GM23338 (cell line): ENCODE data around the gene CSGALNACT2. TPM values are rescaled to one million over a fixed set of nuclear protein-coding genes. Genes with fewer than 3 reads are reported as not detected.

Experiments
- ATAC-seq: fragments of 200-7000 bp; cut with Tn5 transposase; 3 replicates; pipeline ENCODE4 v1.9.1; 2020
- DNase-seq: peaks from one replicate; pipeline ENCODE4 v3.0.0-alpha.2; 2015; ENCODE audit warnings: low spot score
- H2AFZ ChIP-seq: fragments of 200-600 bp; sonication (generic); 2 replicates; pipeline ENCODE4 v1.8.0; 2016; ENCODE audit warnings: antibody characterized with exemption, mild to moderate bottlenecking, moderate library complexity
- H3F3A ChIP-seq: fragments of 200-600 bp; sonication (generic); replicated peaks from 2 replicates; pipeline ENCODE4 v1.8.0; 2017; ENCODE audit warnings: antibody characterized with exemption, mixed run types, low read depth
- H3K27ac ChIP-seq: fragments of 200-600 bp; sonication (generic); 2 replicates; pipeline ENCODE4 v1.6.1; 2016; ENCODE audit warnings: low read depth
- H3K27me3 ChIP-seq: fragments of 200-600 bp; sonication (generic); 2 replicates; pipeline ENCODE4 v1.8.0; 2016; ENCODE audit warnings: mild to moderate bottlenecking, mixed run types, moderate library complexity; ENCODE audit not compliant: insufficient read depth
- H3K36me3 ChIP-seq: fragments of 200-600 bp; sonication (generic); 2 replicates; pipeline ENCODE4 v1.8.0; 2016; ENCODE audit warnings: mild to moderate bottlenecking; ENCODE audit not compliant: insufficient read depth
- H3K4me1 ChIP-seq: fragments of 200-600 bp; sonication (generic); 2 replicates; pipeline ENCODE4 v1.8.0; 2016; ENCODE audit warnings: mild to moderate bottlenecking, moderate library complexity; ENCODE audit not compliant: insufficient read depth
- H3K4me2 ChIP-seq: fragments of 200-600 bp; sonication (generic); 2 replicates; pipeline ENCODE4 v1.7.1; 2017; ENCODE audit warnings: mixed run types
- H3K4me3 ChIP-seq: fragments of 200-600 bp; sonication (generic); 2 replicates; pipeline ENCODE4 v1.6.1; 2016; ENCODE audit warnings: mixed run types
- H3K79me2 ChIP-seq: fragments of 200-600 bp; sonication (generic); replicated peaks from 2 replicates; pipeline ENCODE4 v1.8.0; 2017; ENCODE audit warnings: mild to moderate bottlenecking; ENCODE audit not compliant: insufficient read depth
- H3K9me2 ChIP-seq: fragments of 200-600 bp; sonication (generic); 2 replicates; pipeline ENCODE4 v1.8.0; 2017; ENCODE audit not compliant: insufficient read depth
- H4K20me1 ChIP-seq: fragments of 200-600 bp; sonication (generic); replicated peaks from 2 replicates; pipeline ENCODE4 v1.8.0; 2017; ENCODE audit warnings: mild to moderate bottlenecking; ENCODE audit not compliant: insufficient read depth
- H3K27ac Mint-ChIP-seq: 2 replicates; pipeline ENCODE4 v1.8.0; 2020; ENCODE audit warnings: inconsistent platforms, mild to moderate bottlenecking, moderate library complexity, mixed read lengths
- H3K27me3 Mint-ChIP-seq: 3 replicates; pipeline ENCODE4 v1.8.0; 2022; ENCODE audit warnings: low read depth, mild to moderate bottlenecking, moderate library complexity, mixed read lengths, inconsistent platforms; ENCODE audit not compliant: insufficient read depth, poor library complexity
- H3K36me3 Mint-ChIP-seq: 3 replicates; pipeline ENCODE4 v1.8.0; 2021; ENCODE audit warnings: low read depth, mild to moderate bottlenecking, inconsistent platforms, moderate library complexity, mixed read lengths
- H3K4me1 Mint-ChIP-seq: 3 replicates; pipeline ENCODE4 v1.8.0; 2020; ENCODE audit warnings: mild to moderate bottlenecking, inconsistent platforms, mixed read lengths
- H3K4me3 Mint-ChIP-seq: 3 replicates; pipeline ENCODE4 v1.8.0; 2021; ENCODE audit warnings: moderate library complexity, mild to moderate bottlenecking, inconsistent platforms, mixed read lengths
- H3K9me3 Mint-ChIP-seq: 3 replicates; pipeline ENCODE4 v1.8.0; 2020; ENCODE audit warnings: moderate library complexity, mild to moderate bottlenecking, inconsistent platforms, mixed read lengths
- CREB1 ChIP-seq: fragments of 250-450 bp; sonication (Bioruptor Pico); IDR thresholded peaks from 2 replicates; pipeline ENCODE4 v1.5.0; 2020; ENCODE audit warnings: low read depth, mild to moderate bottlenecking, moderate library complexity
- EZH2 ChIP-seq: fragments of 200-600 bp; sonication (generic); IDR thresholded peaks from one replicate; pipeline ENCODE4 v1.8.0; 2017; ENCODE audit warnings: antibody characterized with exemption, mild to moderate bottlenecking, low read depth; ENCODE audit not compliant: unreplicated experiment
- EZH2phosphoT487 ChIP-seq: fragments of 200-600 bp; sonication (generic); IDR thresholded peaks from one replicate; pipeline ENCODE4 v1.8.1; 2018; ENCODE audit warnings: antibody characterized with exemption; ENCODE audit not compliant: unreplicated experiment
- JUNB ChIP-seq: IDR thresholded peaks from one replicate; pipeline ENCODE4 v1.6.1; 2016; ENCODE audit warnings: antibody characterized with exemption; ENCODE audit not compliant: unreplicated experiment
- NANOG ChIP-seq: IDR thresholded peaks from 2 replicates; pipeline ENCODE4 v1.6.1; 2016; ENCODE audit warnings: antibody characterized with exemption, borderline replicate concordance
- POLR2AphosphoS5 ChIP-seq: IDR thresholded peaks from 2 replicates; pipeline ENCODE4 v1.6.1; 2016; ENCODE audit warnings: antibody characterized with exemption, low read depth
- STAT1 ChIP-seq: IDR thresholded peaks from one replicate; pipeline ENCODE4 v1.6.1; 2016; ENCODE audit warnings: antibody characterized with exemption; ENCODE audit not compliant: unreplicated experiment
- ZNF114 ChIP-seq: fragments of 250-450 bp; sonication (Bioruptor Pico); IDR thresholded peaks from 2 replicates; pipeline ENCODE4 v1.5.0; 2020; ENCODE audit warnings: mild to moderate bottlenecking, moderate library complexity
- ZNF331 ChIP-seq: fragments of 250-450 bp; sonication (Bioruptor Pico); IDR thresholded peaks from 2 replicates; pipeline ENCODE4 v1.5.0; 2020; ENCODE audit warnings: low read depth, mild to moderate bottlenecking, moderate library complexity
- polyA plus RNA-seq: library from polyadenylated mRNA; unstranded; fragments of >200 nt; fragmentation: Nextera tagmentation; extraction: Ambion mirVana; gene quantifications from 2 replicates; pipeline ENCODE4 v1.2.1, GENCODE V29; 2016
- total RNA-seq: library from RNA; depleted of rRNA; stranded (reverse); fragments of >200 nt; shearing (Covaris generic); gene quantifications from 2 replicates; pipeline ENCODE4 v1.2.3, GENCODE V29; 2014
- TF ChIP-seq, protein P1 (sequence below): fragments of 250-450 bp; sonication (Bioruptor Pico); IDR thresholded peaks from 2 replicates; pipeline ENCODE4 v1.5.0; 2020; ENCODE audit warnings: mild to moderate bottlenecking, moderate library complexity
- TF ChIP-seq, protein P2 (sequence below): IDR thresholded peaks from 2 replicates; pipeline ENCODE4 v1.6.1; 2016; ENCODE audit warnings: antibody characterized with exemption
- TF ChIP-seq, protein P3 (sequence below), 2 experiments: fragments of 200-600 bp in 1 of 2; sonication (generic) in 1 of 2; conservative IDR thresholded peaks; 2 replicates each; pipeline versions ENCODE4 v1.5.1 to v1.6.1; 2016 to 2017; ENCODE audit warnings: antibody characterized with exemption in 2 of 2, low read depth in 2 of 2, mild to moderate bottlenecking in 2 of 2, moderate library complexity in 1 of 2

CSGALNACT2 gene
- total and polyA plus RNA-seq, 2 experiments from 2014 or later: 3.0 to 4.6 TPM

DNA sequence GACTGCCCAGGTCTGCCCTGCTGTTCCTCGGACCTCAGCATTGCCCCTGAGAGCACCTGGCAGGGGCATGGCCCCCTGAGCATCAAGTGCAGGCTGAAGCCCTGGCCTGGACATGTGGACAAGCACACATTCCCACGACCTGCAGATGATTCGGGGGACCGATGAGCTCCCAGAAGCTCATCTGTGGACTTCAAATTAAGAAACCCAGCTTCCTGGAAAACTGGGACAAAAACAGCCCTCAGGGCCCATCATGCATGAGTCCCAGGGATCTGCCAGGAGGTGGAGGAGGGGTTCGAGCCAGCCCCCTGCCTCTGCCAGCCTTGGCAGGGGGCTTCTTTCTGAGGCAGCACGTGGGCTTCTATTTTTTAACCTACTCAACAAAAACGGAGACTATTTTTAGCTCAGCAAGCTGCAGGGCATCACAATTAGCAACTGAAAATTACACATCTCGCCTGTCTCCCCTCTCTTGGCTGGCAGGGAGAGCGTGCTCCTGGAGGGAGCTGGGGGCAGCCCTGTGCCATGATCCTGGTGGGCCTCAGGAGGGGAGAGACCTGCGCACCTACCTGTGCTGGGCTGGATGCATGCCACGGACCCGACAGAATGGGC lies 76.8 kb downstream of the CSGALNACT2 start:
- Mint-ChIP-seq H3K4me1 (peaks cover 2% of the 10 kb centered on the region; the same call in 2 of the 3 replicates), H3K9me3 (no peaks in the 10 kb centered on the region), H3K27me3 (peaks cover 8% of the 10 kb centered on the region), H3K27ac (no peak overlapping the region), H3K4me3 (no peak overlapping the region), H3K36me3 (no peaks in the 10 kb centered on the region)
- Histone ChIP-seq H3K4me2 (no peak overlapping the region), H2AFZ (no peak overlapping the region), H3K36me3 (no peaks in the 10 kb centered on the region), H3K4me1 (no peaks in the 10 kb centered on the region), H3F3A (no peaks in the 10 kb centered on the region), H3K4me3 (no peak overlapping the region), H3K79me2 (no peaks in the 10 kb centered on the region), H3K9me2 (no peaks in the 10 kb centered on the region), H3K27ac (no peak overlapping the region), H4K20me1 (no peaks in the 10 kb centered on the region), H3K27me3 (no peaks in the 10 kb centered on the region)
- TF ChIP-seq EZH2phosphoT487 (no peak), NANOG (no peak)
- DNase-seq (no peak), ATAC-seq (no peak)

DNA sequence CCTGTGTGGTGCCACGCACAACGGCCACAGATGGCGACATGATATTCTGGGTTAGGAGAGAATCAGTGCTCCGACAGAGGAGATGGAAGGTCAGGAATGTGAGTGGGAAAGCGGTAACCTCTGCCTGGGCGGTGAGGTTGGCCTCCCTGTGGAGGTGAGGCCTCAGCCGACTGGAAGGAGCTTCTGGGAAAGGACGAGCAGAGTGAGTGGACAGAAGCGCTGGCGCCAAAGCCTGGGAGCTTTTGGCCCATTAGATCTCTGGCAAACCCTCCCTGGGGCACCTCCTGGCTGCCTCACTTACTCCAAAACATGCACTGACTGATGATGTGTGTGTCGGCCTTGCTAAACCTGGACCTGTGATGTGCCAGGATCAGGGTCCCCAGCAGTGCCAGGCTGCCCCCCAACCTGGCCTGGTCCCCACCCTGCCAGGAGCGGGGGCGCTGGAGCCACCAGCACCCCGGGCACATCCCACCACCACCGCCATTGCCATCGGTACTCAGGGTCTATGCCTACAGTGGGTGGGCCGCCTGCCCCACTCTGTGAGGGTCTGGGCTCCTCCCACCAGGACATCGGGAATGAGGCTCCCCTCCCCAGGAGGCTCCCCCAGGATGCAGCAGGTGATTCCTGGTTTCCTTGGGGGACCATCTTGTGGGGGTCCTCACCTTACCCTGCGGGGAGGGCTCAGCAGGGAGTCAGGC lies 77.7 kb downstream of the CSGALNACT2 start:
- ATAC-seq: no peak; the same call in 2 of the 3 replicates
- Mint-ChIP-seq H3K27ac (no peak overlapping the region), H3K36me3 (no peaks in the 10 kb centered on the region)
- TF ChIP-seq STAT1 (no peak), EZH2phosphoT487 (no peak), EZH2 (no peak), CREB1 (CRISPR knock-in tag) (no peak), POLR2AphosphoS5 (no peak), ZNF114 (CRISPR knock-in tag) (no peak), JUNB (no peak), NANOG (no peak), ZNF331 (CRISPR knock-in tag) (no peak)
- TF ChIP-seq, protein P1, sequence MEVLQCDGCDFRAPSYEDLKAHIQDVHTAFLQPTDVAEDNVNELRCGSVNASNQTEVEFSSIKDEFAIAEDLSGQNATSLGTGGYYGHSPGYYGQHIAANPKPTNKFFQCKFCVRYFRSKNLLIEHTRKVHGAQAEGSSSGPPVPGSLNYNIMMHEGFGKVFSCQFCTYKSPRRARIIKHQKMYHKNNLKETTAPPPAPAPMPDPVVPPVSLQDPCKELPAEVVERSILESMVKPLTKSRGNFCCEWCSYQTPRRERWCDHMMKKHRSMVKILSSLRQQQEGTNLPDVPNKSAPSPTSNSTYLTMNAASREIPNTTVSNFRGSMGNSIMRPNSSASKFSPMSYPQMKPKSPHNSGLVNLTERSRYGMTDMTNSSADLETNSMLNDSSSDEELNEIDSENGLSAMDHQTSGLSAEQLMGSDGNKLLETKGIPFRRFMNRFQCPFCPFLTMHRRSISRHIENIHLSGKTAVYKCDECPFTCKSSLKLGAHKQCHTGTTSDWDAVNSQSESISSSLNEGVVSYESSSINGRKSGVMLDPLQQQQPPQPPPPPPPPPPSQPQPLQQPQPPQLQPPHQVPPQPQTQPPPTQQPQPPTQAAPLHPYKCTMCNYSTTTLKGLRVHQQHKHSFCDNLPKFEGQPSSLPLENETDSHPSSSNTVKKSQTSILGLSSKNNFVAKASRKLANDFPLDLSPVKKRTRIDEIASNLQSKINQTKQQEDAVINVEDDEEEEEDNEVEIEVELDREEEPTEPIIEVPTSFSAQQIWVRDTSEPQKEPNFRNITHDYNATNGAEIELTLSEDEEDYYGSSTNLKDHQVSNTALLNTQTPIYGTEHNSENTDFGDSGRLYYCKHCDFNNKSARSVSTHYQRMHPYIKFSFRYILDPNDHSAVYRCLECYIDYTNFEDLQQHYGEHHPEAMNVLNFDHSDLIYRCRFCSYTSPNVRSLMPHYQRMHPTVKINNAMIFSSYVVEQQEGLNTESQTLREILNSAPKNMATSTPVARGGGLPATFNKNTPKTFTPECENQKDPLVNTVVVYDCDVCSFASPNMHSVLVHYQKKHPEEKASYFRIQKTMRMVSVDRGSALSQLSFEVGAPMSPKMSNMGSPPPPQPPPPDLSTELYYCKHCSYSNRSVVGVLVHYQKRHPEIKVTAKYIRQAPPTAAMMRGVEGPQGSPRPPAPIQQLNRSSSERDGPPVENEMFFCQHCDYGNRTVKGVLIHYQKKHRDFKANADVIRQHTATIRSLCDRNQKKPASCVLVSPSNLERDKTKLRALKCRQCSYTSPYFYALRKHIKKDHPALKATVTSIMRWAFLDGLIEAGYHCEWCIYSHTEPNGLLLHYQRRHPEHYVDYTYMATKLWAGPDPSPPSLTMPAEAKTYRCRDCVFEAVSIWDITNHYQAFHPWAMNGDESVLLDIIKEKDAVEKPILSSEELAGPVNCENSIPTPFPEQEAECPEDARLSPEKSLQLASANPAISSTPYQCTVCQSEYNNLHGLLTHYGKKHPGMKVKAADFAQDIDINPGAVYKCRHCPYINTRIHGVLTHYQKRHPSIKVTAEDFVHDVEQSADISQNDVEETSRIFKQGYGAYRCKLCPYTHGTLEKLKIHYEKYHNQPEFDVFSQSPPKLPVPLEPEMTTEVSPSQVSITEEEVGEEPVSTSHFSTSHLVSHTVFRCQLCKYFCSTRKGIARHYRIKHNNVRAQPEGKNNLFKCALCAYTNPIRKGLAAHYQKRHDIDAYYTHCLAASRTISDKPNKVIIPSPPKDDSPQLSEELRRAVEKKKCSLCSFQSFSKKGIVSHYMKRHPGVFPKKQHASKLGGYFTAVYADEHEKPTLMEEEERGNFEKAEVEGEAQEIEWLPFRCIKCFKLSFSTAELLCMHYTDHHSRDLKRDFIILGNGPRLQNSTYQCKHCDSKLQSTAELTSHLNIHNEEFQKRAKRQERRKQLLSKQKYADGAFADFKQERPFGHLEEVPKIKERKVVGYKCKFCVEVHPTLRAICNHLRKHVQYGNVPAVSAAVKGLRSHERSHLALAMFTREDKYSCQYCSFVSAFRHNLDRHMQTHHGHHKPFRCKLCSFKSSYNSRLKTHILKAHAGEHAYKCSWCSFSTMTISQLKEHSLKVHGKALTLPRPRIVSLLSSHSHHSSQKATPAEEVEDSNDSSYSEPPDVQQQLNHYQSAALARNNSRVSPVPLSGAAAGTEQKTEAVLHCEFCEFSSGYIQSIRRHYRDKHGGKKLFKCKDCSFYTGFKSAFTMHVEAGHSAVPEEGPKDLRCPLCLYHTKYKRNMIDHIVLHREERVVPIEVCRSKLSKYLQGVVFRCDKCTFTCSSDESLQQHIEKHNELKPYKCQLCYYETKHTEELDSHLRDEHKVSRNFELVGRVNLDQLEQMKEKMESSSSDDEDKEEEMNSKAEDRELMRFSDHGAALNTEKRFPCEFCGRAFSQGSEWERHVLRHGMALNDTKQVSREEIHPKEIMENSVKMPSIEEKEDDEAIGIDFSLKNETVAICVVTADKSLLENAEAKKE (CRISPR knock-in tag): no peak
- TF ChIP-seq, protein P2, sequence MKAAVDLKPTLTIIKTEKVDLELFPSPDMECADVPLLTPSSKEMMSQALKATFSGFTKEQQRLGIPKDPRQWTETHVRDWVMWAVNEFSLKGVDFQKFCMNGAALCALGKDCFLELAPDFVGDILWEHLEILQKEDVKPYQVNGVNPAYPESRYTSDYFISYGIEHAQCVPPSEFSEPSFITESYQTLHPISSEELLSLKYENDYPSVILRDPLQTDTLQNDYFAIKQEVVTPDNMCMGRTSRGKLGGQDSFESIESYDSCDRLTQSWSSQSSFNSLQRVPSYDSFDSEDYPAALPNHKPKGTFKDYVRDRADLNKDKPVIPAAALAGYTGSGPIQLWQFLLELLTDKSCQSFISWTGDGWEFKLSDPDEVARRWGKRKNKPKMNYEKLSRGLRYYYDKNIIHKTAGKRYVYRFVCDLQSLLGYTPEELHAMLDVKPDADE: no peak
- TF ChIP-seq, protein P3, sequence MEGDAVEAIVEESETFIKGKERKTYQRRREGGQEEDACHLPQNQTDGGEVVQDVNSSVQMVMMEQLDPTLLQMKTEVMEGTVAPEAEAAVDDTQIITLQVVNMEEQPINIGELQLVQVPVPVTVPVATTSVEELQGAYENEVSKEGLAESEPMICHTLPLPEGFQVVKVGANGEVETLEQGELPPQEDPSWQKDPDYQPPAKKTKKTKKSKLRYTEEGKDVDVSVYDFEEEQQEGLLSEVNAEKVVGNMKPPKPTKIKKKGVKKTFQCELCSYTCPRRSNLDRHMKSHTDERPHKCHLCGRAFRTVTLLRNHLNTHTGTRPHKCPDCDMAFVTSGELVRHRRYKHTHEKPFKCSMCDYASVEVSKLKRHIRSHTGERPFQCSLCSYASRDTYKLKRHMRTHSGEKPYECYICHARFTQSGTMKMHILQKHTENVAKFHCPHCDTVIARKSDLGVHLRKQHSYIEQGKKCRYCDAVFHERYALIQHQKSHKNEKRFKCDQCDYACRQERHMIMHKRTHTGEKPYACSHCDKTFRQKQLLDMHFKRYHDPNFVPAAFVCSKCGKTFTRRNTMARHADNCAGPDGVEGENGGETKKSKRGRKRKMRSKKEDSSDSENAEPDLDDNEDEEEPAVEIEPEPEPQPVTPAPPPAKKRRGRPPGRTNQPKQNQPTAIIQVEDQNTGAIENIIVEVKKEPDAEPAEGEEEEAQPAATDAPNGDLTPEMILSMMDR (conservative IDR thresholded peaks at IDR 0.05; ENCODE audit: low read depth in 2 of 2): no peak

More for the DNA sequence above, 77.7 kb downstream of the CSGALNACT2 start:
- Histone ChIP-seq H3K4me1 (no peaks in the 10 kb centered on the region), H3K79me2 (no peaks in the 10 kb centered on the region), H3K27ac (no peak overlapping the region), H3K36me3 (no peaks in the 10 kb centered on the region), H4K20me1 (no peaks in the 10 kb centered on the region), H3K27me3 (no peaks in the 10 kb centered on the region), H2AFZ (no peak overlapping the region), H3K4me2 (no peak overlapping the region), H3K4me3 (no peak overlapping the region), H3F3A (no peaks in the 10 kb centered on the region), H3K9me2 (no peaks in the 10 kb centered on the region)
- DNase-seq: no peak
- Mint-ChIP-seq H3K4me3 (no peak overlapping the region; the same call in 2 of the 3 replicates), H3K4me1 (peaks cover 2% of the 10 kb centered on the region), H3K27me3 (peaks cover 11% of the 10 kb centered on the region), H3K9me3 (no peaks in the 10 kb centered on the region)
